Common myeloid progenitor, CD34-positive (primary cell): Measurements from ENCODE around the gene GFOD2.

Source experiments
- CTCF ChIA-PET: fragments of 350-600 bp; sonication (Branson Sonifier 250); formaldehyde crosslinking; loops from one replicate; lab custom pipeline; 2021; ENCODE audit warnings: antibody characterized with exemption; lab: Charles Lee
- POLR2A ChIA-PET: fragments of 350-600 bp; sonication (Branson Sonifier 250); formaldehyde crosslinking; loops from one replicate; lab custom pipeline; 2021; ENCODE audit warnings: antibody characterized with exemption; lab: Charles Lee
- DNase-seq, 3 donors: peaks; one replicate each; pipeline versions ENCODE4 v3.0.0 to v3.0.0-alpha.2; 2013
- H3K27ac ChIP-seq, 2 experiments: 1 replicate in 1 of 2; 2 replicates in 1 of 2; pipeline ENCODE4 v1.7.0; 2013; ENCODE audit warnings: inconsistent platforms in 2 of 2, low read length in 2 of 2, mild to moderate bottlenecking in 2 of 2, low read depth in 1 of 2, moderate library complexity in 1 of 2; ENCODE audit not compliant: severe bottlenecking in 2 of 2, insufficient read depth in 1 of 2, poor library complexity in 1 of 2
- H3K27me3 ChIP-seq, 5 experiments: replicated peaks in 2 of 5; 1 replicate in 3 of 5; 2 replicates in 2 of 5; pipeline versions ENCODE4 v1.6.1 to v1.7.0; 2013; ENCODE audit warnings: low read length in 4 of 5, mild to moderate bottlenecking in 2 of 5, moderate library complexity in 2 of 5, inconsistent platforms in 1 of 5; ENCODE audit not compliant: insufficient read depth in 5 of 5, control insufficient read depth in 4 of 5
- H3K36me3 ChIP-seq, 4 experiments: 1 replicate in 2 of 4; 2 replicates in 2 of 4; pipeline versions ENCODE4 v1.6.1 to v1.7.0; 2013; ENCODE audit warnings: low read length in 3 of 4, control low read depth in 1 of 4, mild to moderate bottlenecking in 1 of 4; ENCODE audit not compliant: control insufficient read depth in 4 of 4, insufficient read depth in 4 of 4
- H3K4me1 ChIP-seq, 4 experiments: 1 replicate in 3 of 4; 2 replicates in 1 of 4; pipeline versions ENCODE4 v1.6.1 to v1.7.1; 2013; ENCODE audit warnings: low read length in 3 of 4, mild to moderate bottlenecking in 3 of 4, control low read depth in 1 of 4, inconsistent platforms in 1 of 4, moderate library complexity in 1 of 4; ENCODE audit not compliant: control insufficient read depth in 4 of 4, insufficient read depth in 4 of 4; ENCODE audit errors: control extremely low read depth in 1 of 4
- H3K4me3 ChIP-seq, 7 experiments: 1 replicate in 4 of 7; 2 replicates in 3 of 7; pipeline versions ENCODE4 v1.5.1 to v1.7.0; 2013; ENCODE audit warnings: mild to moderate bottlenecking in 7 of 7, low read length in 6 of 7, moderate library complexity in 6 of 7, inconsistent platforms in 2 of 7, low read depth in 2 of 7, control low read depth in 1 of 7; ENCODE audit not compliant: insufficient read depth in 4 of 7, control insufficient read depth in 1 of 7; ENCODE audit errors: extremely low read depth in 1 of 7
- H3K9me3 ChIP-seq, 5 experiments: 1 replicate in 4 of 5; 2 replicates in 1 of 5; pipeline versions ENCODE4 v1.6.1 to v1.7.1; 2013; ENCODE audit warnings: low read length in 4 of 5, mild to moderate bottlenecking in 2 of 5, inconsistent platforms in 1 of 5, low read depth in 1 of 5, moderate library complexity in 1 of 5; ENCODE audit not compliant: control insufficient read depth in 4 of 5, insufficient read depth in 2 of 5; ENCODE audit errors: control extremely low read depth in 1 of 5
- WGBS: methylation state at CpG from one replicate; pipeline ENCODE4 v1.1.5; 2013; ENCODE audit not compliant: insufficient coverage; 5-methylcytosine and 5-hydroxymethylcytosine counted together

GFOD2 gene

DNA sequence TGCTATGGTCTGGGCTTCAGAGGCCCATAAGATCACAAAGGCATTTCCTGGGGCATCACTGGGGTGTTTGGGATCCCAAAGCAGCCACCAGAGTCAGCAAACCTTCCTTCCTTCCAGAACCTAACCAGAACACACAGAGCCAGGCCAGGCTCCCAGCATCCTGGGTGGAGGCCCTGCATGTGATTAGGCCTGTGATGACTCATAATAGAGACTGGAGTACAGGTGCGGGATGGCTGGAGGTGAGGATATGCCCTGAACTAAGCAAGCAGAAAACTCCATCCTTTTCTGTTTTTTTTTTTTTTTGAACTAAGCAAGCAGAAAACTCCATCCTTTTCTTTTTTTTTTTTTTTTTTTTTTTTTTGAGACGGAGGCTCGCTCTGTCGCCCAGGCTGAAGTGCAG, 17.7 kb upstream of the GFOD2 start:
- Histone ChIP-seq H3K9me3 (no peaks in the 10 kb centered on the region), H3K36me3 (peaks cover 7 to 46% (median 39%) of the 10 kb centered on the region in 4 experiments), H3K27ac (no peak overlapping the region), H3K27me3 (no peaks in the 10 kb centered on the region), H3K4me3 (no peak overlapping the region), H3K4me1 (no peaks in the 10 kb centered on the region)
- DNase-seq: no peak
- ChIA-PET POLR2A (interaction anchor here (0.6 kb wide), 1 partner anchor 371 kb away, joined by 3 read pairs; no protein-coding TSS in a partner anchor), CTCF (no interaction called here)
- 80% methylated on average over 2 of the region's 4 CpGs for WGBS

DNA sequence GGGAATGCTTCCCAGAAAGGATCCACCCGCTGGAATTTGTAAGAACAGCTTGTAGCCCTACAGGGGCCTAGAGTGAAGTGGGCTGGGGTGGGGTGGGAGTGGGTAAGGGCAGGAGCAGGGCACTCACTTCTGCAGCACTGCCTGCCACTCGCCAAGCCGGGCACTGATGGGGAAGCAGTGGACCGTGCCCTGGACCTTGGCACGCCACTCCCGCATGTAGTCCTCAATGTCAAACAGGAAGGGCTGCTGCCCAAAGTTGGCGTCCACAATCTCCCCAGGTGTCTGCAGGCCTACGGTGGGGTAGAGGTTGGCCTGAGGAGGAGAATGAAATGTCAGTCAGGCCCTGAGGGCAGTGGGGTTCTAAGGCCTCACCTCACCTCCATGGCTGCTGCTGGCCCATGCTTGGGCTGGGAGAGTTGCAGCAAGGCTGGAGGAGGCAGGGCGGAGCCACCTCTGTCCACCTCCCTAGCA, 15.7 kb upstream of the GFOD2 start:
- no peak overlapping the region for H3K4me3 ChIP-seq
- no peaks in the 10 kb centered on the region for H3K9me3 ChIP-seq
- H3K27me3 ChIP-seq: no peaks in the 10 kb centered on the region
- no peak for DNase-seq
- CTCF ChIA-PET: no interaction called here
- POLR2A ChIA-PET: no interaction called here
- 99% methylated on average over 9 of the region's 9 CpGs for WGBS
- no peaks in the 10 kb centered on the region for H3K4me1 ChIP-seq
- no peak overlapping the region for H3K27ac ChIP-seq
- peaks cover 13 to 52% (median 44%) of the 10 kb centered on the region in 4 experiments for H3K36me3 ChIP-seq

DNA sequence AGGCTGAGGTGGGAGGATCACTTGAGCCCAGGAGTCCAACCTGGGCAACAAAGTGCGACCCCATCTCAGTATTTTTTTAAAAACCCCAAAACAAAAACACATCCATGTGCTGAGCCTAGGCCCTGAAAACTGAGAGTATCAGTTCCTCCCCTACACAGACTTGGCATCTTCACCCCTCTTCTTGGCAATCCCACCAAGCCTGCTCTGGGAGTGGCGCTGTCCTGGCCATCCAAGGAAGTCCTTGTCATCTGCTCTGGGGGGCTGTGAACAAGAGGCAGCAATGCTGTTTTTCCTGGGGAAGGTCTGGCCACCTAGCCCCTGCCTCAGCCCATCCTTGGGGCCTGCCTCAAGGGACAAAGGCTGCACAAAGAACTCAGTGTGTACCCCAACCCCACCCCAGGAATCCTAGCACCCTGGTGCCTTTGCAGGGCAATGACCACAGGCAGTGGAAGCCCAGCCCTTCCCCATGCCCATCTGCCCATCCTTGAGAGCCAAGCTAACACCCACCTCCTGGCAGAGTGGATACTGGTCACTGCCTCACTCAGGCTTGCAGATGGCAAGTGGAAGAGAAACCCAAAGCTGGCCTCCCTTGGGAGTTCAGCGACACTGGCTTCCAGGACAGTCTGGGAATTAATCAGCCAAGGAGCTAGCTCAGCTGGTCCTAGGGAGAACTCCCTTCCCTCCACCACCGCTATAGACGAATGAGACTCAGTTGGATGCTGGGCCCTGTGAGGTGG, 14.8 kb upstream of the GFOD2 start:
- ChIA-PET POLR2A (no interaction called here), CTCF (no interaction called here)
- no peak for DNase-seq
- Histone ChIP-seq H3K4me3 (no peak overlapping the region), H3K27ac (no peak overlapping the region), H3K4me1 (no peaks in the 10 kb centered on the region), H3K9me3 (no peaks in the 10 kb centered on the region), H3K36me3 (peaks cover 17 to 55% (median 45%) of the 10 kb centered on the region in 4 experiments), H3K27me3 (no peaks in the 10 kb centered on the region)
- WGBS: 100% methylated on average over 4 of the region's 5 CpGs

DNA sequence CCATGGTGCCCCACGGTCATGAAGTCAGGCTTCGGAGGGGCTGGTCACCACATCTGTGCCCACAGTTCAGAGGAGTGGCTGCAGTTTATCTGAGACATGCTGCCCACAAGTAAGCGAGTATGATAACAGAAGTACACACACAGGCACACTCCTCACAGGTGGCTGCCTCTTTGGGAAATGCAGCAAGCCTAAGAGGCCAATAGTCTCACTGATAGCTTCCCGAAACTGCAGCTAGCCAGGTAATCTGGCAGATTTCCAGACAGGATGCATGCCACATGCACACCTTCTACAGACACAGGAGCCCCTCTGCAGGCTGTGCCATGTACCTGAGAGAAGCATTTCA, 12.6 kb upstream of the GFOD2 start:
- 89% methylated on average over 4 of the region's 4 CpGs for WGBS
- no peaks in the 10 kb centered on the region for H3K4me1 ChIP-seq
- ChIA-PET CTCF (interaction anchor here (0.8 to 1.7 kb wide), 3 partner anchors 10 to 59 kb away, joined by 3 to 5 read pairs (median 3); no protein-coding TSS in a partner anchor), POLR2A (no interaction called here)
- H3K36me3 ChIP-seq: peaks cover 19 to 74% (median 58%) of the 10 kb centered on the region in 4 experiments
- no peak overlapping the region for H3K4me3 ChIP-seq
- H3K9me3 ChIP-seq: no peaks in the 10 kb centered on the region
- no peak for DNase-seq
- no peaks in the 10 kb centered on the region for H3K27me3 ChIP-seq
- H3K27ac ChIP-seq: no peak overlapping the region

DNA sequence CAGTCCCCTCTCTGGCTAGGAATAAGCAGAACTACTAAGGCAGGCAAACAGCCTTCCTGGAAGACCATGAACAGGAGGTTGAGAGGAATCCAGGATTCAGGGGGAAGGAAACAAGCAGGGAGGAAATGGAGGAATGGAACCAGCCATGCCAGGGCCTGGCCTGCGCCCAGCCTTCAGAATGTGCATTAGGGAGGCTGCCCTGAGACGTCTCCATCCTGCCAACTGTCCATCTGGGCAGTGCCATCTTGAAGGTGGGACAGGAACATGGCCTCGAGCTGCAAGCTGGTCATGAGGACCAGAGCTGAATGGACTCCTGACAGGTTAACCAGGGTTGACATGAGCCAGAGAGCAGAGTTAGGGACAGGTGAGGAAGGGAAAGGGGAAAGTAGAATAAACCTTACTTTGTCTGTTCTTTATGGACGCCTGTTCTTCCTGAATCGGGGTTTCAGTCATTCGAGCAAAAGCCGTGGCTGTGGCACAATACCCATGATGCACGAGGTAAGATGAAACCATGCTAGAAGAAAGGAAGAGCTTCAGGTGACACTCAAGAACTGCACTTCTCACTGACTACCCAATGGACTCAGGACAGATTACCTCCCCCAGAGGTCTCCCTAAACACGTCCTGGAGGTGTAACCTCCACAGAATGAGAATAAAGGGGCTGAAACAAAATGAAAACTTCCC, 12.1 kb upstream of the GFOD2 start:
- no peak for DNase-seq
- Histone ChIP-seq H3K9me3 (no peaks in the 10 kb centered on the region), H3K27ac (no peak overlapping the region), H3K27me3 (no peaks in the 10 kb centered on the region), H3K4me1 (no peaks in the 10 kb centered on the region), H3K4me3 (no peak overlapping the region), H3K36me3 (peaks cover 20 to 77% (median 62%) of the 10 kb centered on the region in 4 experiments)
- ChIA-PET POLR2A (no interaction called here), CTCF (interaction anchor here (0.8 to 2.8 kb wide), 4 partner anchors 9 to 59 kb away, joined by 3 to 9 read pairs (median 4); no protein-coding TSS in a partner anchor)
- 95% methylated on average over 5 of the region's 9 CpGs for WGBS

DNA sequence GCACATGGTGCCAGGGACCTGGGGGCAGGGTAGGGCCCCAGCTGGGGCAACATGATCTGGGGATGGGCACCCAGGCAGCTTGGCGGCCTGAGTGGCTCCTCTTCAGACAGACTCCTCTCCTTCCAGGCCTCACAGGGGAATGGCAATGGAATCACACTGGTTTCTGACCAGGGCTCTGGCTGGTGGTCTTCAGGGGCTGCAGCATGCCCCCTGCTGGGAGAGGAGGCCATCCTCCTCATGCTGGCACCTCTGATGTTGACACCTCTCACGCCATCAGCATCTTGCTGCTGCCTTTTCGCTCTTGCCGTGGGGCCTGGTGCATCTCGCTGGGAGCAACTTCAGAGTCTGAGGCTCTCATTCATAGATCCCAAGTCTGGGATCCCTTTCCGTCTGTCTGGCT, 11.2 kb upstream of the GFOD2 start:
- WGBS: 93% methylated on average over 6 of the region's 6 CpGs
- Histone ChIP-seq H3K9me3 (no peaks in the 10 kb centered on the region), H3K27me3 (no peaks in the 10 kb centered on the region), H3K4me1 (no peaks in the 10 kb centered on the region), H3K27ac (no peak overlapping the region), H3K36me3 (peaks cover 20 to 80% (median 66%) of the 10 kb centered on the region in 4 experiments), H3K4me3 (no peak overlapping the region)
- DNase-seq: no peak
- POLR2A ChIA-PET: no interaction called here
- CTCF ChIA-PET: interaction anchor here (1.2 to 2.8 kb wide), 3 partner anchors 11 to 58 kb away, joined by 3 to 12 read pairs (median 9); partner anchors contain the start of gene GFOD2
